ENCODE results near the gene MBTD1. TPM values are rescaled to one million over a fixed set of nuclear protein-coding genes. Genes with fewer than 3 reads are reported as not detected.

MBTD1 gene
- total and polyA plus RNA-seq, 10 of the 15 experiments (the other 5 are each of a cell fraction or from before 2014, with no cell fraction given): 1.3 to 16.7 (median 9.5) TPM

GRCh38 chr17:51165680-51166197 lies 94.1 kb downstream of the MBTD1 start:
- peak; percentile 48 for ATAC-seq
- Histone ChIP-seq H3K27me3 (replicated peaks in 1 of 2; ENCODE audit: control insufficient read depth in 2 of 2, insufficient read depth in 2 of 2, low read length in 1 of 2) (no peaks in the 10 kb centered on the region), H3K4me2 (ENCODE audit: control insufficient read depth, insufficient read depth) (peak overlapping the region; percentile 99), H3K79me2 (ENCODE audit: control insufficient read depth, insufficient read depth, low read length) (peaks cover 25% of the 10 kb centered on the region), H3K36me3 (ENCODE audit: control insufficient read depth in 2 of 2, insufficient read depth in 2 of 2, low read length in 1 of 2) (peaks cover 5 to 25% of the 10 kb centered on the region in 2 experiments), H3K27ac (ENCODE audit: control insufficient read depth, insufficient read depth) (peak overlapping the region; percentile 92), H2AFZ (ENCODE audit: control insufficient read depth, low read depth, low read length) (peak overlapping the region; percentile 92), H4K20me1 (ENCODE audit: control insufficient read depth, insufficient read depth) (no peaks in the 10 kb centered on the region), H3K4me1 (ENCODE audit: control insufficient read depth, insufficient read depth, low read length) (peaks cover 12% of the 10 kb centered on the region), H3K9me3 (replicated peaks; ENCODE audit: control insufficient read depth, insufficient read depth, low read length) (no peaks in the 10 kb centered on the region), H3K4me3 (peak overlapping the region; percentile 96), H3K9ac (ENCODE audit: control insufficient read depth, insufficient read depth, low read length) (peak overlapping the region; percentile 93)
- RAD21 ChIA-PET (ENCODE audit: unreplicated experiment): interaction anchor here (0.6 to 1.8 kb wide), 7 partner anchors 10 to 164 kb away, joined by 3 to 5 read pairs (median 4); no protein-coding TSS in a partner anchor
- SMC1A ChIA-PET (ENCODE audit: uncharacterized antibody, unreplicated experiment): interaction anchor here (1.0 to 1.3 kb wide), 3 partner anchors 10 to 132 kb away, joined by 3 to 4 read pairs (median 4); partner anchors contain the start of gene NME1
- in situ Hi-C loops (cut with MboI): loop anchor here (10.0 kb wide), 1 partner anchor 61 kb away; no protein-coding TSS in a partner anchor
- BruUV-seq (replicated peaks): no TSS peak
- intact Hi-C loops (cut with micrococcal nuclease; ENCODE audit: unreplicated experiment): loop anchor here (5.0 kb wide), 1 partner anchor 97 kb away; the partner anchor contains the start of genes MBTD1 and UTP18
- no peak for FAIRE-seq
- no peak for DNase-seq (ENCODE audit: low read depth, low spot score)
- POLR2A ChIA-PET: interaction anchor here (1.0 to 1.5 kb wide), 2 partner anchors 10 to 45 kb away, joined by 3 to 5 read pairs; partner anchors contain the start of gene SPAG9
- CTCF ChIA-PET: interaction anchor here (1.3 to 5.8 kb wide), 2 partner anchors 12 to 132 kb away, joined by 4 to 35 read pairs; partner anchors contain the start of gene NME1
- 3% methylated on average over 21 of the region's 21 CpGs for WGBS (ENCODE audit: insufficient coverage, insufficient replicate concordance, low lambda C conversion rate, missing lambda C conversion rate)
- TF ChIP-seq HDGF (IDR thresholded peaks at IDR 0.05): peak; percentile 98
- 0 out of 2 replicates have a peak, but pooled peaks have one; percentile 90 for TF ChIP-seq POLR2AphosphoS5 (IDR thresholded peaks at IDR 0.05; ENCODE audit: low read length)
- TF ChIP-seq SIN3A (IDR thresholded peaks at IDR 0.05; ENCODE audit: low read depth, low read length): 0 out of 2 replicates have a peak, but pooled peaks have one; percentile 43
- TF ChIP-seq BCL11A (IDR thresholded peaks at IDR 0.05; ENCODE audit: low read depth, low read length): 0 out of 2 replicates have a peak, but pooled peaks have one; percentile 1
- peak; percentile 68 to 79; a peak in 1 of 4 replicates for TF ChIP-seq IKZF2 (IDR thresholded peaks at IDR 0.05)
- no peak for TF ChIP-seq JUNB (IDR thresholded peaks at IDR 0.05)
- TF ChIP-seq CREB1 (IDR thresholded peaks at IDR 0.05; ENCODE audit: low read depth): peak; percentile 7; the same call in 1 of the 2 replicates
- peak; percentile 21; the same call in 1 of the 2 replicates for TF ChIP-seq IRF4 (IDR thresholded peaks at IDR 0.05; ENCODE audit: low read depth, low read length)
- TF ChIP-seq MLLT1 (IDR thresholded peaks at IDR 0.05): peak; percentile 90
- no peak for TF ChIP-seq PRDM15 (CRISPR knock-in tag; IDR thresholded peaks at IDR 0.05)
- peak; percentile 18; the same call in 1 of the 2 replicates for TF ChIP-seq ZBTB40 (IDR thresholded peaks at IDR 0.05; ENCODE audit: borderline replicate concordance)
- no peak for TF ChIP-seq SIX5 (IDR thresholded peaks at IDR 0.05; ENCODE audit: low read depth, low read length, severe bottlenecking)
- no peak for TF ChIP-seq ZBED1 (IDR thresholded peaks at IDR 0.05; ENCODE audit: borderline replicate concordance)
- peak; percentile 83 for TF ChIP-seq SMAD1 (IDR thresholded peaks at IDR 0.05; ENCODE audit: low read depth, partially characterized antibody)

Measured in GM12878 (cell line).